Smooth muscle cell (in vitro differentiated cells): ENCODE measurements around the gene EPC1. TPM values are rescaled to one million over a fixed set of nuclear protein-coding genes. Genes with fewer than 3 reads are reported as not detected.

ENCODE experiments used
- DNase-seq: peaks from one replicate; lab custom pipeline; 2025; ENCODE audit not compliant: unreplicated experiment; lab: John Stamatoyannopoulos, UW
- H2AFZ ChIP-seq: fragments of 200-600 bp; sonication (generic); 2 replicates; pipeline ENCODE4 v1.6.0; 2016; ENCODE audit warnings: antibody characterized with exemption, low read depth, mild to moderate bottlenecking
- H3F3A ChIP-seq: fragments of 200-600 bp; sonication (generic); 2 replicates; pipeline ENCODE4 v1.6.0; 2017; ENCODE audit warnings: antibody characterized with exemption, low read depth
- H3K27ac ChIP-seq: fragments of 200-600 bp; sonication (generic); 2 replicates; pipeline ENCODE4 v1.5.1; 2016; ENCODE audit warnings: low read depth, mild to moderate bottlenecking
- H3K27me3 ChIP-seq: fragments of 200-600 bp; sonication (generic); 2 replicates; pipeline ENCODE4 v1.6.1; 2016; ENCODE audit warnings: low read depth, mild to moderate bottlenecking
- H3K36me3 ChIP-seq: fragments of 200-600 bp; sonication (generic); 2 replicates; pipeline ENCODE4 v1.5.1; 2016; ENCODE audit warnings: low read depth
- H3K4me1 ChIP-seq: fragments of 200-600 bp; sonication (generic); 2 replicates; pipeline ENCODE4 v1.5.1; 2016; ENCODE audit warnings: low read depth
- H3K4me2 ChIP-seq: fragments of 200-600 bp; sonication (generic); 2 replicates; pipeline ENCODE4 v1.6.0; 2016; ENCODE audit warnings: mild to moderate bottlenecking
- H3K4me3 ChIP-seq: fragments of 200-600 bp; sonication (generic); 2 replicates; pipeline ENCODE4 v1.5.1; 2016; ENCODE audit warnings: mild to moderate bottlenecking
- H3K79me2 ChIP-seq: fragments of 200-600 bp; sonication (generic); 2 replicates; pipeline ENCODE4 v1.6.0; 2016; ENCODE audit warnings: low read depth, mild to moderate bottlenecking
- H3K9ac ChIP-seq: fragments of 200-600 bp; sonication (generic); 2 replicates; pipeline ENCODE4 v1.6.0; 2016; ENCODE audit warnings: low read depth
- H3K9me3 ChIP-seq: fragments of 200-600 bp; sonication (generic); replicated peaks from 2 replicates; pipeline ENCODE4 v1.5.1; 2016; ENCODE audit warnings: low read depth
- H4K20me1 ChIP-seq: fragments of 200-600 bp; sonication (generic); 2 replicates; pipeline ENCODE4 v1.6.0; 2016; ENCODE audit warnings: low read depth
- CTCF ChIP-seq: fragments of 200-600 bp; sonication (generic); IDR thresholded peaks from 2 replicates; pipeline ENCODE4 v1.5.1; 2017; ENCODE audit warnings: borderline replicate concordance, mild to moderate bottlenecking, antibody characterized with exemption; ENCODE audit not compliant: insufficient read depth, poor library complexity, severe bottlenecking
- WGBS: methylation state at CpG from one replicate; pipeline ENCODE4 v1.1.7; 2016; ENCODE audit warnings: low lambda C conversion rate; 5-methylcytosine and 5-hydroxymethylcytosine counted together
- polyA plus RNA-seq: library from polyadenylated mRNA; unstranded; fragments of >200 nt; fragmentation: Nextera tagmentation; extraction: Ambion mirVana; gene quantifications from 2 replicates; pipeline ENCODE4 v1.2.1, GENCODE V29; 2016
- total RNA-seq: library from RNA; depleted of rRNA; stranded (reverse); fragments of >200 nt; gene quantifications from 2 replicates; pipeline ENCODE4 v1.2.3, GENCODE V29; 2014

Gene EPC1
- total and polyA plus RNA-seq, 2 experiments from 2014 or later, result 16.3 to 52.1 TPM

GRCh38 chr10:32241946-32242345, 105.0 kb downstream of the EPC1 start:
- no peak overlapping the region for H3K4me2 ChIP-seq
- H3K27me3 ChIP-seq, result no peaks in the 10 kb centered on the region
- no peak for DNase-seq
- H3K9me3 ChIP-seq, result no peaks in the 10 kb centered on the region
- no peaks in the 10 kb centered on the region for H3F3A ChIP-seq
- H3K4me1 ChIP-seq, result no peaks in the 10 kb centered on the region
- no peak overlapping the region for H3K27ac ChIP-seq
- no peak overlapping the region for H3K9ac ChIP-seq
- TF ChIP-seq CTCF, result no peak
- H3K4me3 ChIP-seq, result no peak overlapping the region
- no peaks in the 10 kb centered on the region for H3K79me2 ChIP-seq
- no peaks in the 10 kb centered on the region for H4K20me1 ChIP-seq
- no peak overlapping the region for H2AFZ ChIP-seq
- H3K36me3 ChIP-seq, result no peaks in the 10 kb centered on the region

DNA sequence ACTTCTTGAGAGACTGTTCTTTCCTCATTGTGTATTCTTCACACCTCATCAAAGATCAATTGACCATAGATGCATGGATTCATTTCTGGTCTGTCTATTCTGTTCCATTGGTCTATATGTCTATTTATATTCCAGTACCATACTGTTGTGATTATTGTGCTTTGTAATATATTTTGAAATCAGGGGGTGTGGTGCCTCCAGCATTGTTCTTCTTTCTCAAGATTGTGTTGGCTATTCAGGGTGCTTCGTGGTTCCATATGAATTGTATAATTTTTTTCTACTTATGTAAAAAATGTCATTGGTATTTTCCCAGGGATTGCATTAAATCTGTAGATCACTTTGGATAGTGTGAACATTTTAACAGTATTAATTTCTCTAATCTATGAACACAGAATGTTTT, 106.5 kb downstream of the EPC1 start:
- Histone ChIP-seq H3K27me3 (no peaks in the 10 kb centered on the region), H3K9me3 (no peaks in the 10 kb centered on the region), H3F3A (no peaks in the 10 kb centered on the region), H2AFZ (no peak overlapping the region), H3K79me2 (no peaks in the 10 kb centered on the region), H4K20me1 (no peaks in the 10 kb centered on the region), H3K27ac (no peak overlapping the region), H3K9ac (no peak overlapping the region), H3K36me3 (no peaks in the 10 kb centered on the region), H3K4me1 (no peaks in the 10 kb centered on the region), H3K4me2 (no peak overlapping the region), H3K4me3 (no peak overlapping the region)
- no peak for DNase-seq
- no peak for TF ChIP-seq CTCF
- 96% methylated on average over 1 of the region's 1 CpG for WGBS

DNA sequence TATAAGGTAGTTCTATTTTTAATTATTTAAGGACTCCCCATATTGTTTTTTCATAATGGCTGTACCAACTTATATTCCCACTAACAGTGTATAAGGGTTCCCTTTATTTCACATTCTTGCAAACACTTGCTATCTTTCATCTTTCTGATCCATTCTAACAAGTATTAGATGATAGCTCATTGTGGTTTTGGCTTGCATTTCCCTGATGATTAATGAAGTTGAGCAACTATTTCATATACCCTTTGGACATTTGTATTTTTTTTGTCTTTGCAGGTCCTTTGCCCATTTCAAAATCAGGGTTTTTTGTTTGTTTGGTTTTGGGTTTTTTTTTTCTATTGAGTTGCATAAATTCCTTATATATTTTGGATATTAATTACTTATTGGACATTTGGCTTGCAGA, 107.2 kb downstream of the EPC1 start:
- Histone ChIP-seq H3K27ac (no peak overlapping the region), H3K27me3 (no peaks in the 10 kb centered on the region), H3K4me2 (no peak overlapping the region), H3F3A (no peaks in the 10 kb centered on the region), H3K4me1 (no peaks in the 10 kb centered on the region), H3K79me2 (no peaks in the 10 kb centered on the region), H3K36me3 (no peaks in the 10 kb centered on the region), H3K9ac (no peak overlapping the region), H3K9me3 (no peaks in the 10 kb centered on the region), H4K20me1 (no peaks in the 10 kb centered on the region), H2AFZ (no peak overlapping the region), H3K4me3 (no peak overlapping the region)
- TF ChIP-seq CTCF, result no peak
- no peak for DNase-seq

DNA sequence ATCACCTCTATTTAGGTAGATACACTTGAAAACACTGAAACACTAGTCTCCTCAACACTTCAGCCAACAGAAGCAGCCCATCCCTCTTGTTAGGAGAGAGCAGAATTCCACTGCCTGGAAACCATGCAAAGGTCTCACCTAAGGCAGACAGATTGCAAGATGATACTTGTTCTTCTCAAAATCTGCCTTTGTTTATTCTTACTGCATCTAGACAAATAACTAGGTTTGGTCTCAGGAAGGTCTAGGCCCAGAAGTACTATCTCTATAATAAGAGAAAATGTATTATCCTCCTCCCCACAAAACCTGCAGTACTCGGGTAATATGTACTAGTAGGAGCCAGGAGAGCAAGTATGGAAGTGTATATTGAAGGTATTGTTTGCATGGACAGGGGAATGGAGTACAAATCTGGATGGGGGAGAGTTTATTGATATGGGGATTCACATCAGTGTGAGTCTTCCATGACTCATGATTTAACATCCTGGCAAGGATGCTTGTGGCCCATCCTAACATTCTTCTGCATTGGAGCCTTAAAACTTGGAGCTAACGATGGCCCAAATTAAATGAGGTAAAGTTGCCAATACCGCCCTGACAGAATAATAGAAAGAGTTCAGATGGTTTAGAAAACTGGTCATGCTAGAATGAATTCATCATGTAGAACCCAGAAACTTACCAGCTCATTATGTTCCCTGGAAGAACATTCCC, 109.2 kb downstream of the EPC1 start:
- H3K27me3 ChIP-seq, result no peaks in the 10 kb centered on the region
- no peaks in the 10 kb centered on the region for H3K36me3 ChIP-seq
- TF ChIP-seq CTCF, result no peak
- no peaks in the 10 kb centered on the region for H3K79me2 ChIP-seq
- no peak overlapping the region for H2AFZ ChIP-seq
- no peaks in the 10 kb centered on the region for H3F3A ChIP-seq
- no peak overlapping the region for H3K27ac ChIP-seq
- H4K20me1 ChIP-seq, result no peaks in the 10 kb centered on the region
- H3K9me3 ChIP-seq, result no peaks in the 10 kb centered on the region
- no peak overlapping the region for H3K9ac ChIP-seq
- 90% methylated on average over 3 of the region's 3 CpGs for WGBS
- H3K4me3 ChIP-seq, result no peak overlapping the region
- H3K4me2 ChIP-seq, result no peak overlapping the region
- H3K4me1 ChIP-seq, result no peaks in the 10 kb centered on the region
- DNase-seq, result no peak
